ENCODE results near the gene SCTR. TPM values are rescaled to one million over a fixed set of nuclear protein-coding genes. Genes with fewer than 3 reads are reported as not detected.
A peak's percentile ranks its signal among the peaks of the same experiment; 100 is the strongest.

Gene SCTR
- total RNA-seq, 1 donor from 2014 or later = not detected

GRCh38 chr2:119523383-119523951, 816 bp downstream of the SCTR start:
- DNase-seq (ENCODE audit: low spot score in 2 of 2) = no peak
- no peaks in the 10 kb centered on the region for H3K27me3 ChIP-seq
- H3K9me3 ChIP-seq = no peaks in the 10 kb centered on the region
- intact Hi-C loops (cut with DNase I) = no loop called here
- no peak overlapping the region for H3K27ac ChIP-seq
- peak overlapping the region; percentile 21 to 34 for H3K4me3 ChIP-seq
- peaks cover 0 to 4% of the 10 kb centered on the region in 2 donors for H3K4me1 ChIP-seq
- no peaks in the 10 kb centered on the region for H3K36me3 ChIP-seq
- TF ChIP-seq CTCF (IDR thresholded peaks at IDR 0.05) = no peak

- intact Hi-C loops (cut with DNase I) = no loop called here
- no peaks in the 10 kb centered on the region for H3K27me3 ChIP-seq
- H3K36me3 ChIP-seq = no peaks in the 10 kb centered on the region
- H3K4me3 ChIP-seq = no peak overlapping the region
- no peak for TF ChIP-seq CTCF (IDR thresholded peaks at IDR 0.05)
- H3K4me1 ChIP-seq = peaks cover 0 to 4% of the 10 kb centered on the region in 2 donors
- no peak for DNase-seq (ENCODE audit: low spot score in 2 of 2)
- H3K27ac ChIP-seq = no peak overlapping the region
- H3K9me3 ChIP-seq = no peaks in the 10 kb centered on the region
These were observed 1.6 kb downstream of the SCTR start for GRCh38 chr2:119522671-119523070.

- DNase-seq (ENCODE audit: low spot score in 2 of 2) = no peak
- no peak overlapping the region for H3K4me3 ChIP-seq
- H3K36me3 ChIP-seq = no peaks in the 10 kb centered on the region
- no peak for TF ChIP-seq CTCF (IDR thresholded peaks at IDR 0.05)
- intact Hi-C loops (cut with DNase I) = no loop called here
- no peaks in the 10 kb centered on the region for H3K9me3 ChIP-seq
- H3K27ac ChIP-seq = no peak overlapping the region
- peaks cover 0 to 4% of the 10 kb centered on the region in 2 donors for H3K4me1 ChIP-seq
- H3K27me3 ChIP-seq = no peaks in the 10 kb centered on the region
These were observed 2.7 kb downstream of the SCTR start for GRCh38 chr2:119521433-119522050.

GRCh38 chr2:119520696-119521432, 3.4 kb downstream of the SCTR start:
- no peak for TF ChIP-seq CTCF (IDR thresholded peaks at IDR 0.05)
- no peak overlapping the region for H3K4me3 ChIP-seq
- no peaks in the 10 kb centered on the region for H3K36me3 ChIP-seq
- H3K4me1 ChIP-seq = peaks cover 0 to 4% of the 10 kb centered on the region in 2 donors
- no peaks in the 10 kb centered on the region for H3K9me3 ChIP-seq
- intact Hi-C loops (cut with DNase I) = no loop called here
- H3K27me3 ChIP-seq = no peaks in the 10 kb centered on the region
- DNase-seq (ENCODE audit: low spot score in 2 of 2) = no peak
- no peak overlapping the region for H3K27ac ChIP-seq

- TF ChIP-seq CTCF (IDR thresholded peaks at IDR 0.05) = no peak
- Histone ChIP-seq H3K4me3 (no peak overlapping the region), H3K9me3 (no peaks in the 10 kb centered on the region), H3K27me3 (no peaks in the 10 kb centered on the region), H3K27ac (no peak overlapping the region), H3K36me3 (no peaks in the 10 kb centered on the region), H3K4me1 (peaks cover 0 to 4% of the 10 kb centered on the region in 2 donors)
- no peak for DNase-seq (ENCODE audit: low spot score in 2 of 2)
- intact Hi-C loops (cut with DNase I) = no loop called here
These were observed 5.2 kb downstream of the SCTR start for GRCh38 chr2:119519057-119519408.

Measured in ascending aorta (tissue), 2 donors.